Neural progenitor cell (in vitro differentiated cells): ENCODE results near the gene LZTS2.

Experiments used
- CTCF ChIP-seq: fragments of 200-600 bp; sonication (generic); IDR thresholded peaks from 2 replicates; pipeline ENCODE4 v1.5.1; 2017; ENCODE audit warnings: antibody characterized with exemption, mild to moderate bottlenecking
- EZH2 ChIP-seq: fragments of 200-600 bp; sonication (generic); IDR thresholded peaks from 2 replicates; pipeline ENCODE4 v1.6.1; 2017; ENCODE audit warnings: antibody characterized with exemption, mild to moderate bottlenecking, moderate library complexity

GRCh38 chr10:101054876-101055275 is 55.3 kb downstream of the LZTS2 start:
- no peak for TF ChIP-seq CTCF
- no peak for TF ChIP-seq EZH2
